Thyroid gland (tissue), 4 donors: ENCODE measurements around the gene ETV3. TPM values are rescaled to one million over a fixed set of nuclear protein-coding genes. Genes with fewer than 3 reads are reported as not detected.

Experiments used
- DNase-seq, 2 donors: peaks; one replicate each; pipeline ENCODE4 v3.0.0-alpha.2; 2019
- H3K27ac ChIP-seq, 3 donors: fragments of 200-600 bp; sonication (generic); 1 replicate in 2 of 3; 2 replicates in 1 of 3; pipeline ENCODE4 v1.5.1; 2016 to 2019; ENCODE audit warnings: mild to moderate bottlenecking in 1 of 3, moderate library complexity in 1 of 3
- H3K27me3 ChIP-seq: fragments of 200-600 bp; sonication (generic); one replicate; pipeline ENCODE4 v1.5.1; 2019
- H3K36me3 ChIP-seq, 2 donors: fragments of 200-600 bp; sonication (generic); one replicate each; pipeline ENCODE4 v1.5.1; 2016 to 2019
- H3K4me1 ChIP-seq, 2 donors: fragments of 200-600 bp; sonication (generic); one replicate each; pipeline ENCODE4 v1.5.1; 2017 to 2019
- H3K4me3 ChIP-seq, 3 donors: fragments of 200-600 bp; sonication (generic); replicated peaks in 1 of 3; 1 replicate in 2 of 3; 2 replicates in 1 of 3; pipeline ENCODE4 v1.5.1; 2016; ENCODE audit warnings: mild to moderate bottlenecking in 1 of 3
- H3K9me3 ChIP-seq: fragments of 200-600 bp; sonication (generic); one replicate; pipeline ENCODE4 v1.5.1; 2017
- POLR2A ChIP-seq, 2 donors: fragments of 450-650 bp; IDR thresholded peaks; one replicate each; pipeline ENCODE4 v1.6.1; 2017; ENCODE audit warnings: antibody characterized with exemption in 2 of 2, mild to moderate bottlenecking in 2 of 2, moderate library complexity in 1 of 2
- WGBS, 2 donors: methylation state at CpG; one replicate each; pipeline ENCODE4 v1.1.5; 2017; 5-methylcytosine and 5-hydroxymethylcytosine counted together
- intact Hi-C: fragments of 100-400 bp; cut with DNase I; formaldehyde crosslinking; loops from one replicate; pipeline ENCODE4 v1.15.1; 2023
- total RNA-seq, 4 donors: library from RNA; depleted of rRNA; stranded (reverse); fragments of >200 nt; gene quantifications; one replicate each; pipeline ENCODE4 v1.2.3, GENCODE V29; 2016
- TF ChIP-seq, protein P1 (sequence below), 6 experiments: fragments of 200-600 bp in 3 of 6; fragments of 450-650 bp in 3 of 6; sonication (generic) in 3 of 6; IDR thresholded peaks; one replicate each; pipeline ENCODE4 v1.5.1; 2016 to 2019; ENCODE audit warnings: antibody characterized with exemption in 6 of 6, mild to moderate bottlenecking in 2 of 6, inconsistent platforms in 1 of 6, moderate library complexity in 1 of 6

The ETV3 gene
- total RNA-seq, 4 donors from 2014 or later, result 15.7 to 24.3 (median 16.0) TPM

GRCh38 chr1:157142765-157143423 lies 4.7 kb upstream of the ETV3 start:
- TF ChIP-seq, protein P1, sequence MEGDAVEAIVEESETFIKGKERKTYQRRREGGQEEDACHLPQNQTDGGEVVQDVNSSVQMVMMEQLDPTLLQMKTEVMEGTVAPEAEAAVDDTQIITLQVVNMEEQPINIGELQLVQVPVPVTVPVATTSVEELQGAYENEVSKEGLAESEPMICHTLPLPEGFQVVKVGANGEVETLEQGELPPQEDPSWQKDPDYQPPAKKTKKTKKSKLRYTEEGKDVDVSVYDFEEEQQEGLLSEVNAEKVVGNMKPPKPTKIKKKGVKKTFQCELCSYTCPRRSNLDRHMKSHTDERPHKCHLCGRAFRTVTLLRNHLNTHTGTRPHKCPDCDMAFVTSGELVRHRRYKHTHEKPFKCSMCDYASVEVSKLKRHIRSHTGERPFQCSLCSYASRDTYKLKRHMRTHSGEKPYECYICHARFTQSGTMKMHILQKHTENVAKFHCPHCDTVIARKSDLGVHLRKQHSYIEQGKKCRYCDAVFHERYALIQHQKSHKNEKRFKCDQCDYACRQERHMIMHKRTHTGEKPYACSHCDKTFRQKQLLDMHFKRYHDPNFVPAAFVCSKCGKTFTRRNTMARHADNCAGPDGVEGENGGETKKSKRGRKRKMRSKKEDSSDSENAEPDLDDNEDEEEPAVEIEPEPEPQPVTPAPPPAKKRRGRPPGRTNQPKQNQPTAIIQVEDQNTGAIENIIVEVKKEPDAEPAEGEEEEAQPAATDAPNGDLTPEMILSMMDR (IDR thresholded peaks at IDR 0.05), result no peak
- no peak for TF ChIP-seq POLR2A (IDR thresholded peaks at IDR 0.05)
- WGBS, 2 donors, result 92 to 95% methylated on average over 3 of the region's 3 CpGs

GRCh38 chr1:157142201-157142600 lies 4.0 kb upstream of the ETV3 start:
- Histone ChIP-seq H3K4me3 (no peak overlapping the region), H3K9me3 (no peaks in the 10 kb centered on the region), H3K4me1 (peaks cover under 1 to 7% of the 10 kb centered on the region in 2 donors), H3K27me3 (no peaks in the 10 kb centered on the region), H3K27ac (no peak overlapping the region), H3K36me3 (no peaks in the 10 kb centered on the region)
- 42 to 61% methylated on average over 2 of the region's 2 CpGs for WGBS, 2 donors
- TF ChIP-seq, protein P1 (IDR thresholded peaks at IDR 0.05), result no peak
- no peak for TF ChIP-seq POLR2A (IDR thresholded peaks at IDR 0.05)
- DNase-seq, result no peak
- intact Hi-C loops, result no loop called here

More at GRCh38 chr1:157142765-157143423, 4.7 kb upstream of the ETV3 start:
- Histone ChIP-seq H3K27me3 (no peaks in the 10 kb centered on the region), H3K27ac (no peak overlapping the region), H3K36me3 (no peaks in the 10 kb centered on the region), H3K4me3 (no peak overlapping the region), H3K4me1 (peaks cover 0 to 7% of the 10 kb centered on the region in 2 donors), H3K9me3 (no peaks in the 10 kb centered on the region)
- no peak for DNase-seq
- intact Hi-C loops, result no loop called here

GRCh38 chr1:157141212-157141855 lies 3.1 kb upstream of the ETV3 start:
- no peak overlapping the region for H3K4me3 ChIP-seq
- TF ChIP-seq, protein P1 (IDR thresholded peaks at IDR 0.05), result no peak
- no peak for TF ChIP-seq POLR2A (IDR thresholded peaks at IDR 0.05)
- WGBS, 2 donors, result 82 to 85% methylated on average over 4 of the region's 4 CpGs
- DNase-seq, result no peak
- no peaks in the 10 kb centered on the region for H3K9me3 ChIP-seq
- peaks cover 9 to 16% of the 10 kb centered on the region in 2 donors for H3K4me1 ChIP-seq
- intact Hi-C loops, result no loop called here
- H3K27ac ChIP-seq, result no peak overlapping the region
- no peaks in the 10 kb centered on the region for H3K36me3 ChIP-seq
- no peaks in the 10 kb centered on the region for H3K27me3 ChIP-seq

- Histone ChIP-seq H3K4me3 (no peak overlapping the region), H3K4me1 (peaks cover 16 to 21% of the 10 kb centered on the region in 2 donors), H3K9me3 (no peaks in the 10 kb centered on the region), H3K27ac (no peak overlapping the region), H3K36me3 (peaks cover 8 to 9% of the 10 kb centered on the region in 2 donors), H3K27me3 (no peaks in the 10 kb centered on the region)
- WGBS, 2 donors, result 74 to 79% methylated on average over 2 of the region's 2 CpGs
- DNase-seq, result no peak
- TF ChIP-seq POLR2A (IDR thresholded peaks at IDR 0.05), result no peak
- TF ChIP-seq, protein P1 (IDR thresholded peaks at IDR 0.05), result no peak
- intact Hi-C loops, result no loop called here
Measured at GRCh38 chr1:157140063-157140588, 1.9 kb upstream of the ETV3 start.
